Endothelial cell of umbilical vein (primary cell): Measurements from ENCODE around the gene ANKRD27. TPM values are rescaled to one million over a fixed set of nuclear protein-coding genes. Genes with fewer than 3 reads are reported as not detected.

Experiments used
- BruUV-seq: library from RNA; stranded (reverse); fragments of 400-500 nt; replicated peaks from 2 replicates; lab custom pipeline; 2021; lab: Mats Ljungman, UMichigan
- CTCF ChIA-PET: fragments of 300-600, 350-600 bp; sonication (Branson Sonifier 250); formaldehyde crosslinking; loops from one replicate; lab custom pipeline; 2021; ENCODE audit warnings: antibody characterized with exemption, inconsistent platforms; lab: Charles Lee
- POLR2A ChIA-PET: fragments of 300-600, 350-600 bp; sonication (Branson Sonifier 250); formaldehyde crosslinking; loops from one replicate; lab custom pipeline; 2021; ENCODE audit warnings: antibody characterized with exemption, inconsistent platforms; lab: Charles Lee
- DNase-seq: peaks from one replicate; pipeline ENCODE4 v3.0.0-alpha.2; 2011; ENCODE audit warnings: low read depth, low spot score
- FAIRE-seq: peaks from 2 replicates; lab custom pipeline; 2011; peaks lifted over from hg19 to GRCh38; lab: Jason Lieb, UNC
- H2AFZ ChIP-seq: 2 replicates; pipeline ENCODE4 v1.6.0; 2012; ENCODE audit warnings: low read depth, low read length, control low read depth, inconsistent platforms
- H3K27ac ChIP-seq: 2 replicates; pipeline ENCODE4 v1.5.1; 2011; ENCODE audit warnings: low read depth, mild to moderate bottlenecking, control low read depth, low read length, moderate library complexity; ENCODE audit not compliant: insufficient read depth
- H3K27me3 ChIP-seq, 2 experiments: 2 replicates each; pipeline versions ENCODE4 v1.6.0 to v1.6.1; 2011; ENCODE audit warnings: low read length in 2 of 2, mixed read lengths in 1 of 2; ENCODE audit not compliant: control insufficient read depth in 2 of 2, insufficient read depth in 2 of 2
- H3K36me3 ChIP-seq, 2 experiments: 2 replicates in 1 of 2; 3 replicates in 1 of 2; pipeline ENCODE4 v1.5.1; 2011; ENCODE audit warnings: low read length in 2 of 2, mild to moderate bottlenecking in 1 of 2, moderate library complexity in 1 of 2; ENCODE audit not compliant: control insufficient read depth in 2 of 2, insufficient read depth in 2 of 2; ENCODE audit errors: extremely low read depth in 1 of 2
- H3K4me1 ChIP-seq: 3 replicates; pipeline ENCODE4 v1.5.1; 2011; ENCODE audit warnings: mild to moderate bottlenecking, low read length; ENCODE audit not compliant: control insufficient read depth, insufficient read depth; ENCODE audit errors: extremely low read depth
- H3K4me2 ChIP-seq: 2 replicates; pipeline ENCODE4 v1.6.1; 2011; ENCODE audit warnings: low read length, control low read depth, mixed read lengths; ENCODE audit not compliant: insufficient read depth
- H3K4me3 ChIP-seq, 3 experiments: fragments of 200-600 bp in 1 of 3; sonication (generic), shearing (Covaris generic) in 1 of 3; replicated peaks in 1 of 3; 2 replicates each; pipeline ENCODE4 v1.5.1; 2011 to 2016; ENCODE audit warnings: control low read depth in 3 of 3, low read length in 3 of 3, mild to moderate bottlenecking in 2 of 3, inconsistent platforms in 1 of 3, low read depth in 1 of 3, moderate library complexity in 1 of 3; ENCODE audit not compliant: insufficient read depth in 1 of 3
- H3K79me2 ChIP-seq: 2 replicates; pipeline ENCODE4 v1.6.0; 2012; ENCODE audit warnings: low read length, inconsistent platforms; ENCODE audit not compliant: control insufficient read depth, insufficient read depth
- H3K9ac ChIP-seq: replicated peaks from 2 replicates; pipeline ENCODE3; 2011; ENCODE audit warnings: low read length, control low read depth; ENCODE audit not compliant: insufficient read depth; ENCODE audit errors: extremely low read depth
- H3K9me1 ChIP-seq: replicated peaks from 3 replicates; pipeline ENCODE4 v1.6.0; 2011; ENCODE audit warnings: mild to moderate bottlenecking, low read length; ENCODE audit not compliant: control insufficient read depth, insufficient read depth; ENCODE audit errors: extremely low read depth
- H3K9me3 ChIP-seq: replicated peaks from 2 replicates; pipeline ENCODE4 v1.5.1; 2012; ENCODE audit warnings: low read length, inconsistent platforms; ENCODE audit not compliant: control insufficient read depth, insufficient read depth
- H4K20me1 ChIP-seq: replicated peaks from 2 replicates; pipeline ENCODE3; 2011; ENCODE audit warnings: mild to moderate bottlenecking, low read length; ENCODE audit not compliant: control insufficient read depth, insufficient read depth; ENCODE audit errors: extremely low read depth
- CTCF ChIP-seq, 2 donors: IDR thresholded peaks; 1 replicate in 1 of 2; 2 replicates in 1 of 2; pipeline ENCODE4 v1.5.1; 2011; ENCODE audit warnings: low read length in 2 of 2, mild to moderate bottlenecking in 2 of 2, moderate library complexity in 2 of 2, control low read depth in 1 of 2, inconsistent platforms in 1 of 2, low read depth in 1 of 2; ENCODE audit not compliant: insufficient read depth in 1 of 2; ENCODE audit errors: extremely low read depth in 1 of 2
- EZH2 ChIP-seq: IDR thresholded peaks from 2 replicates; pipeline ENCODE4 v1.6.1; 2012; ENCODE audit warnings: borderline replicate concordance, low read depth, mild to moderate bottlenecking, moderate library complexity, low read length, inconsistent platforms; ENCODE audit not compliant: severe bottlenecking
- FOS ChIP-seq: IDR thresholded peaks from 2 replicates; pipeline ENCODE4 v1.6.1; 2011; ENCODE audit warnings: mild to moderate bottlenecking, low read length, moderate library complexity, borderline replicate concordance; ENCODE audit not compliant: insufficient read depth
- GATA2 ChIP-seq: IDR thresholded peaks from 2 replicates; pipeline ENCODE4 v1.7.0; 2011; ENCODE audit warnings: low read depth, mild to moderate bottlenecking, moderate library complexity, mixed read lengths, low read length; ENCODE audit not compliant: insufficient read length, insufficient read depth
- JUN ChIP-seq: IDR thresholded peaks from 2 replicates; pipeline ENCODE4 v1.6.1; 2011; ENCODE audit warnings: borderline replicate concordance, low read depth; ENCODE audit not compliant: insufficient read length, insufficient read depth
- MAX ChIP-seq: IDR thresholded peaks from 2 replicates; pipeline ENCODE4 v1.6.1; 2011; ENCODE audit not compliant: insufficient read depth, insufficient read length
- MYC ChIP-seq: IDR thresholded peaks from one replicate; pipeline ENCODE4 v1.6.1; 2011; ENCODE audit warnings: mild to moderate bottlenecking, low read depth, low read length
- POLR2A ChIP-seq: IDR thresholded peaks from 2 replicates; pipeline ENCODE4 v1.6.1; 2012; ENCODE audit warnings: low read depth, mild to moderate bottlenecking, control low read depth, low read length
- POLR2AphosphoS5 ChIP-seq: IDR thresholded peaks from 2 replicates; pipeline ENCODE4 v1.6.1; 2012; ENCODE audit warnings: low read depth, mild to moderate bottlenecking, control low read depth, low read length, moderate library complexity; ENCODE audit not compliant: insufficient read depth
- dilution Hi-C: fragments of 300-500 bp; cut with MboI; formaldehyde crosslinking; loops from one replicate; pipeline ENCODE4 v1.15.0; 2019; ENCODE audit warnings: low sequenced_read_pairs; ENCODE audit not compliant: extremely low pct_ligation_motif_present
- intact Hi-C: fragments of 100-400 bp; cut with micrococcal nuclease; formaldehyde crosslinking; loops from one replicate; pipeline ENCODE4 v1.10.0; 2022
- polyA plus RNA-seq, 4 experiments: library from polyadenylated mRNA; depleted of rRNA in 3 of 4; stranded (reverse) in 3 of 4; unstranded in 1 of 4; fragments of >200 nt; gene quantifications; 2 replicates each; pipeline versions ENCODE4 v1.2.1 to v1.2.3, GENCODE V29; 2011 to 2012; ENCODE audit warnings: missing spikeins in 1 of 4
- total RNA-seq: library from RNA; stranded (reverse); gene quantifications from 2 replicates; pipeline ENCODE4 v1.2.3, GENCODE V29; 2021

ANKRD27 gene
- total and polyA plus RNA-seq, 2 donors (not counting 3 experiments of a cell fraction or from before 2014, with no cell fraction given) = 18.3 to 37.4 TPM

DNA sequence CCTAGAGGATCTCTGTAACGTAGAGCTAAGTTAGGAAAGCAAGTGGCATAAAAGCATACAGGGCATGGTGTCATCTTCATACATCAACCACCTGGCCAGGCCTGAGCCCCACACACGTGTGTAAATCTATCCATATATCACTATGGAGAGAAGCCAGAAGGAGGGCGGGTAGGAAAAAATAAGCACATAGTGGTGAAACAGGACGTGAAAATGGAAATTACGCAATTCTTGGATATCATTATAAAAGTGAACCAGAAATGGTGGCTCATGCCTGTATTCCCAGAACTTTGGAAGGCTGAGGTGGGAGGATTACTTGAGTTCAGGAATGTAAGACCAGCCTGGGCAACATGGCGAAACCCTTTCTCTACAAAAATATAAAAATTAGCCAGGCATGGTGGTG, 50.6 kb downstream of the ANKRD27 start:
- Histone ChIP-seq H3K4me2 (no peak overlapping the region), H3K9me3 (no peaks in the 10 kb centered on the region), H2AFZ (no peak overlapping the region), H3K4me1 (no peaks in the 10 kb centered on the region), H3K79me2 (no peaks in the 10 kb centered on the region), H3K36me3 (peaks cover 5 to 34% of the 10 kb centered on the region in 2 experiments), H3K27ac (no peak overlapping the region), H3K9ac (no peak overlapping the region), H3K27me3 (no peaks in the 10 kb centered on the region), H4K20me1 (no peaks in the 10 kb centered on the region), H3K9me1 (no peaks in the 10 kb centered on the region), H3K4me3 (no peak overlapping the region)
- FAIRE-seq (no peak), DNase-seq (no peak)
- intact Hi-C loops = no loop called here
- ChIA-PET POLR2A (interaction anchor here (0.7 kb wide), 1 partner anchor 22 kb away, joined by 3 read pairs; no protein-coding TSS in a partner anchor), CTCF (no interaction called here)
- no peak for TF ChIP-seq POLR2AphosphoS5
- no peak for TF ChIP-seq EZH2
- TF ChIP-seq MAX = no peak
- TF ChIP-seq MYC = no peak
- no peak for TF ChIP-seq JUN
- no peak for TF ChIP-seq FOS
- TF ChIP-seq GATA2 = no peak
- no peak for TF ChIP-seq CTCF (IDR thresholded peaks at IDR 0.05; ENCODE audit: extremely low read depth in 1 of 2, insufficient read depth in 1 of 2, low read depth in 1 of 2, low read length in 2 of 2)
- TF ChIP-seq POLR2A = no peak
- BruUV-seq = no TSS peak
- dilution Hi-C loops = no loop called here
